Osteocyte (in vitro differentiated cells): ENCODE data around the gene RILPL2. TPM values are rescaled to one million over a fixed set of nuclear protein-coding genes. Genes with fewer than 3 reads are reported as not detected.
"Not testable (repeated sequence)": the region's sequence is repeated elsewhere in the genome, so short reads cannot be mapped to it uniquely, and the experiment has no call there.

Experiments used
- DNase-seq: peaks from one replicate; pipeline ENCODE4 v3.0.0; 2021; ENCODE audit warnings: mixed read lengths; ENCODE audit not compliant: unreplicated experiment; ENCODE audit errors: extremely low spot score
- H3K27ac Mint-ChIP-seq: one replicate; pipeline ENCODE4 v1.8.0; 2021; ENCODE audit warnings: mild to moderate bottlenecking, mixed read lengths; ENCODE audit not compliant: unreplicated experiment
- H3K27me3 Mint-ChIP-seq: one replicate; pipeline ENCODE4 v1.8.0; 2021; ENCODE audit warnings: mixed read lengths; ENCODE audit not compliant: unreplicated experiment
- H3K36me3 Mint-ChIP-seq: one replicate; pipeline ENCODE4 v1.8.0; 2021; ENCODE audit warnings: mixed read lengths; ENCODE audit not compliant: unreplicated experiment
- H3K4me1 Mint-ChIP-seq: one replicate; pipeline ENCODE4 v1.8.0; 2021; ENCODE audit warnings: mixed read lengths; ENCODE audit not compliant: unreplicated experiment
- H3K4me3 Mint-ChIP-seq: one replicate; pipeline ENCODE4 v1.8.0; 2021; ENCODE audit warnings: mild to moderate bottlenecking, moderate library complexity, mixed read lengths; ENCODE audit not compliant: unreplicated experiment
- H3K9me3 Mint-ChIP-seq: one replicate; pipeline ENCODE4 v1.8.0; 2021; ENCODE audit warnings: mixed read lengths; ENCODE audit not compliant: unreplicated experiment
- total RNA-seq: library from RNA; stranded (reverse); gene quantifications from 2 replicates; pipeline ENCODE4 v1.2.1, GENCODE V29; 2021
- TF ChIP-seq, protein P1 (sequence below): fragments of 200-600 bp; sonication (generic); IDR thresholded peaks from 2 replicates; pipeline ENCODE4 v1.5.0; 2021; ENCODE audit warnings: antibody characterized with exemption, mild to moderate bottlenecking, moderate library complexity

Gene RILPL2
- total RNA-seq, 1 donor from 2014 or later = 4.1 TPM

DNA sequence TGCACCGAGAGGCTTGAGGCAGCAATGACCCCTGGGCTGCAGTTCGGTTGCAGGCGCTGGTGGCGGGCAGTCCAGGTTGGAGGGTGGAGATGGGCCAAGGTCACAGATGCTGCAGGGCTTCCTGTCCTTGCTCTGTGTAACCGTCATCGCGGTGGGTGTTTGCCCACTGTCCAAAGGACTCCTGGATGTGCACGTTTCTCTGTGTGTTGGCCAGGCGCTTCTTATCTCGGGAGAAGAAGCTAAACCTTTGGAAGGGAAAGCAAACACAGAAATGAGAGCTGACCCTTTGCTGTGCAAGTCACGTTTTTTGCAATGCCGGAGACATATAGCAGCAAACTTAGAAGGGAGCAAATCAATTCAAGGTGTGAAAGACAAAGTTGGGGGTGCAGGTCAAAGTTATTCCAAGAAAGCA is 36.0 kb upstream of the RILPL2 start:
- Mint-ChIP-seq H3K36me3 (peaks cover 31% of the 10 kb centered on the region), H3K27me3 (no peaks in the 10 kb centered on the region), H3K9me3 (no peaks in the 10 kb centered on the region), H3K4me1 (no peaks in the 10 kb centered on the region), H3K4me3 (no peak overlapping the region), H3K27ac (no peak overlapping the region)
- TF ChIP-seq, protein P1, sequence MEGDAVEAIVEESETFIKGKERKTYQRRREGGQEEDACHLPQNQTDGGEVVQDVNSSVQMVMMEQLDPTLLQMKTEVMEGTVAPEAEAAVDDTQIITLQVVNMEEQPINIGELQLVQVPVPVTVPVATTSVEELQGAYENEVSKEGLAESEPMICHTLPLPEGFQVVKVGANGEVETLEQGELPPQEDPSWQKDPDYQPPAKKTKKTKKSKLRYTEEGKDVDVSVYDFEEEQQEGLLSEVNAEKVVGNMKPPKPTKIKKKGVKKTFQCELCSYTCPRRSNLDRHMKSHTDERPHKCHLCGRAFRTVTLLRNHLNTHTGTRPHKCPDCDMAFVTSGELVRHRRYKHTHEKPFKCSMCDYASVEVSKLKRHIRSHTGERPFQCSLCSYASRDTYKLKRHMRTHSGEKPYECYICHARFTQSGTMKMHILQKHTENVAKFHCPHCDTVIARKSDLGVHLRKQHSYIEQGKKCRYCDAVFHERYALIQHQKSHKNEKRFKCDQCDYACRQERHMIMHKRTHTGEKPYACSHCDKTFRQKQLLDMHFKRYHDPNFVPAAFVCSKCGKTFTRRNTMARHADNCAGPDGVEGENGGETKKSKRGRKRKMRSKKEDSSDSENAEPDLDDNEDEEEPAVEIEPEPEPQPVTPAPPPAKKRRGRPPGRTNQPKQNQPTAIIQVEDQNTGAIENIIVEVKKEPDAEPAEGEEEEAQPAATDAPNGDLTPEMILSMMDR = no peak
- no peak for DNase-seq

DNA sequence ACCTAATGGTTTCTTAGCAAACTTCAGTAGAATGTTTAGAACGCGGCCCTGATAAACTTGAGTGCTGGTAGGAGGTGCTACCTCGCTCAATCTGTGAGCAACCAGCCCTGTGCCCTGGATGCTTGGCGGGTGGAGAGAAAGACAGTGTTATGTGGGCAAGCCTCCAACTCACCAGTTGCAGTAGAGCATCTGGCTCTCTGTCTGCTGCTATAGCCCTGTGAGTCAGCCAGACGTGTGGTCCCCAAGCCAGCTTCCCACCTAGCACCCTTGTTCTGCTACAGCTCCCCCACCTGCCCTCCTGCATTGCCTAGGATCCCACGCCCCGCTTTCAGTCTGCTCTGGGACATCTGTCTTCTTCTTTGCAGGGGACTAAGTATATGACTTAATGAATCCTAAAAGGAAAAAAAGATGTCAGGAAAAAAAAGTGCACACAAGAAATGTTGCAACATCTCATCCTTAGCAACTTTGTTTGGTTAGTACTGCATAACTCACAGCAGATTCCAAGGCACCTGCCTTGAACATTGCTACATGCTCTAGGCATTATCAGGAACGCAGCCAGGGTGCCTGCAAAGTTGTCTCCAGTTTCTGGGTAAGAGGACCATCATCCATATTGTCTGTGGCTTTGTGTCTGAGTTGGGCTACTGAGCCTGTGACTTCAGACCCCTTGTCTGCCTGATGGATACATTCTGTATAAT is 35.0 kb upstream of the RILPL2 start:
- Mint-ChIP-seq H3K4me1 (no peaks in the 10 kb centered on the region), H3K27ac (no peak overlapping the region), H3K27me3 (no peaks in the 10 kb centered on the region), H3K36me3 (peaks cover 26% of the 10 kb centered on the region), H3K4me3 (no peak overlapping the region), H3K9me3 (no peaks in the 10 kb centered on the region)
- TF ChIP-seq, protein P1 = no peak
- DNase-seq = no peak

DNA sequence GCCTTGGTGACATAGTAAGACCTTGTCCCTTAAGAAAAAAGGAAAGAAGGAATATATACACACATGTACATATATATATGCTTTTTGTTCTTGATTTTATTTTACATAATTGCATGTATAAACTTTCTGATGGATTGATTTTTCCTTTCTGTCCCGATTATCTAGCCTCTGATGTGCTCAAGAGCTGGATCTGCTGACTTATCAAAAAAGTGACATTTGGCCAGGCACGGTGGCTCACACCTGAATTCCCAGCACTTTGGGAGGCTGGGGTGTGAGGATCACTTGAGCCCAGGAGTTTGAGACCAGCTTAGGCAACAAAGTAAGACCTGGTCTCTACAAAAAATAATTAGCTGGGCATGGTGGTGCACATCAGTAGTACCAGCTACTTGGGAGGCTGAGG is 33.5 kb upstream of the RILPL2 start:
- no peaks in the 10 kb centered on the region for H3K9me3 Mint-ChIP-seq
- no peaks in the 10 kb centered on the region for H3K27me3 Mint-ChIP-seq
- TF ChIP-seq, protein P1 = no peak
- H3K4me1 Mint-ChIP-seq = peaks cover 2% of the 10 kb centered on the region
- DNase-seq = no peak
- no peak overlapping the region for H3K4me3 Mint-ChIP-seq
- peaks cover 32% of the 10 kb centered on the region for H3K36me3 Mint-ChIP-seq
- no peak overlapping the region for H3K27ac Mint-ChIP-seq

DNA sequence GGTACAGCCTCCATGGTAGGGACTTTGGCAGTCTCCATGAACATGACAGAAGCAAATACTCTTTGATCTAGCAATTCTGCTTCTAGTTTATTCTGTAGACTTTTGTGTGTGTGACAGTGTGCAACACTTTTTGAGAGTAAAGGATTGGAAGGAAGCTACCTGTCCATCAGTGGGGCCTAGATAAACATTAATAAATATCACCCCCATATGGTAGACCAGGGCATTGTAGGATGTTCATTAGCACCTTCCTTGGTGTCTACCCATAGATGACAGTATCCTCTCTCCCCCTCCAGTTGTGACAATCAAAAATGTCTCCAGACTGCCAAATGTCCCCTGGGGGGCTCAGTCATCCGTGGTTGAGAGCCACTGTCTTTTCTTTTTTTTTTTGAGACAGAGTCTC is 32.3 kb upstream of the RILPL2 start:
- DNase-seq = no peak
- Mint-ChIP-seq H3K27me3 (no peaks in the 10 kb centered on the region), H3K4me1 (peaks cover 5% of the 10 kb centered on the region)

DNA sequence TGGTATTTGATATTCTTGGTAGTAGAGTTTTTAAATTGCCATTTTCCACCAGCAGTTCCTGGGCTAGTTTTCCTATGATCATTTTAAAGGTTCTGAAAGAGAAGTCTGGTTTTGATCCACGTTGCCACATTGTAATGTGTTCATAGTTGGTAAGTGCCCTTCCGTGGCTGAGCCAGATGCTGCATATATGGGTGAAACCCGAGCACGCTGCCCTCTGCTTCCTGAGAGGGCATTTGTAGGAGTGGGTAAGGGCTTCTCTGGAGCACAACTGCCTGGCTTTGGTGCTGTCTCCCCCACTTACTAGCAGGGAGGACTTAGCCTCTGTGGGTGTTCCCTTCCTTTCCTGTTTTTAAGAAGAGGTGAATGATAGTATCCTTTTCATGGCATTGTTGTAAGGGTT is 28.6 kb upstream of the RILPL2 start:
- no peak overlapping the region for H3K4me3 Mint-ChIP-seq
- H3K9me3 Mint-ChIP-seq = no peaks in the 10 kb centered on the region
- no peaks in the 10 kb centered on the region for H3K27me3 Mint-ChIP-seq
- TF ChIP-seq, protein P1 = no peak
- peaks cover 19% of the 10 kb centered on the region for H3K36me3 Mint-ChIP-seq
- H3K4me1 Mint-ChIP-seq = peaks cover 8% of the 10 kb centered on the region
- no peak overlapping the region for H3K27ac Mint-ChIP-seq
- DNase-seq = no peak

More for the DNA sequence above, 32.3 kb upstream of the RILPL2 start:
- H3K4me3 Mint-ChIP-seq = no peak overlapping the region
- H3K9me3 Mint-ChIP-seq = no peaks in the 10 kb centered on the region
- peaks cover 32% of the 10 kb centered on the region for H3K36me3 Mint-ChIP-seq
- TF ChIP-seq, protein P1 = peak; percentile 19
- H3K27ac Mint-ChIP-seq = no peak overlapping the region

DNA sequence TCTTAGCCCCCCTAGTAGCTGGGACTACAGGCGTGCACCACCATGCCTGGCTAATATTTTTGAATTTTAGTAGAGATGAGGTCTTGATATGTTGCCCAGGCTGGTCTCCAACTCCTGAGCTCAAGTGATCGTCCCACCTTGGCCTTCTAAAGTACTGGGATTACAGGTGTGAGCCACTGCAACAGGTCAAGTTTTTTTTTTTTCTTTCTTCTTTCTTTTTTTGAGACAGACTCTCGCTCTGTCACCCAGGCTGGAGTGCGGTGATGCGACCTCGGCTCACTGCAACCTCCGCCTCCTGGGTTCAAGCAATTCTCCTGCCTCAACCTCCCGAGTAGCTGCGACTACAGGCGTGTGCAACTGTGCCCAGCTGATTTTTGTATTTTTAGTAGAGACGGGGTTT is 26.7 kb upstream of the RILPL2 start:
- H3K4me3 Mint-ChIP-seq, DNase-seq, H3K27me3 Mint-ChIP-seq, H3K9me3 Mint-ChIP-seq, H3K27ac Mint-ChIP-seq: not testable (repeated sequence)
- Mint-ChIP-seq H3K4me1 (peaks cover 21% of the 10 kb centered on the region), H3K36me3 (peaks cover 24% of the 10 kb centered on the region)
